Measurements from ENCODE around the gene MAPK1. TPM values are rescaled to one million over a fixed set of nuclear protein-coding genes. Genes with fewer than 3 reads are reported as not detected.
"Not testable (repeated sequence)": the region's sequence is repeated elsewhere in the genome, so short reads cannot be mapped to it uniquely, and the experiment has no call there.

Gene MAPK1
- total RNA-seq, 1 donor from 2014 or later: 124 TPM

GRCh38 chr22:21738966-21739365, 128.5 kb downstream of the MAPK1 start:
- no peak for DNase-seq (ENCODE audit: low spot score)
- intact Hi-C loops (cut with DNase I): loop anchor here (5.0 kb wide), 1 partner anchor 128 kb away; the partner anchor contains the start of gene MAPK1

DNA sequence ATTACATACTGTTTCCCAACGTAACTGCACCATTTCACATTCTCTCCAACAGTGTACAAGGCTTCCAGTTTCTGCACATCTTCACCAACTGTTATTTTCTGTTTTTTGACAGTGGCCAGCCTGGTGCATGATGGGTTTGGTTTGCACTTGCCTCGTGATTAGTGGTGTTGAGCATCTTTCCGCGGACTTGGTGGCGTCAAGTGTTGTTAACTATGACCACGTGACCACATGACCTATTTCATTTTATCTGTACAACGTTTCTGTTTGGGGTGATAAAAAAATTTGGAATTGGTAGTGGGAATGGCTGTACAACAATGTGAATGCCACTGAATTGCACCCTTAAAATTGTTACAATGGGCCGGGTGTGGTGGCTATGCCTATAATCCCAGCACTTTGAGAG, 129.4 kb downstream of the MAPK1 start:
- intact Hi-C loops (cut with DNase I): loop anchor here (5.0 kb wide), 1 partner anchor 129 kb away; the partner anchor contains the start of gene MAPK1
- no peak for DNase-seq (ENCODE audit: low spot score)

DNA sequence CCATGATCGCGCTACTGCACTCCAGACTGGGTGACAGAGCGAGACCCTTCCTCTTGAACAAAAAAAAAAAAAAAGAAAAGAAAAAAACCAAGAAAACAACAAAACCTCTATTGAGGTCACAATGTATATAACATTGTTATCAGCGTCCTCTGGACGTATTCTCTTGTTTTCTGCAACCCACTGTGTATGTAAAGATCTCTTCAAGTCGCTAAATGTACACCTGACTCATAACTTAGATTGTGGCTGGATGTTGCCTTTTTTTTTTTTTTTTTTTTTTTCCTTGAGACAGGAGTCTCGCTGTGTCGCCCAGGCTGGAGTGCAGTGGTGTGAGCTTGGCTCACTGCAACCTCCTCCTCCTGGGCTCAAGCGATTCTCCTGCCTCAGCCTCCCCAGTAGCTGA, 130.5 kb downstream of the MAPK1 start:
- intact Hi-C loops (cut with DNase I): loop anchor here (2.0 to 5.0 kb wide), 2 partner anchors 130 to 216 kb away; partner anchors contain the start of genes MAPK1 and PPM1F
- DNase-seq (ENCODE audit: low spot score): no peak

GRCh38 chr22:21736084-21736642, 131.3 kb downstream of the MAPK1 start:
- intact Hi-C loops (cut with DNase I): loop anchor here (2.0 to 5.0 kb wide), 2 partner anchors 131 to 217 kb away; partner anchors contain the start of genes MAPK1 and PPM1F
- no peak for DNase-seq (ENCODE audit: low spot score)

DNA sequence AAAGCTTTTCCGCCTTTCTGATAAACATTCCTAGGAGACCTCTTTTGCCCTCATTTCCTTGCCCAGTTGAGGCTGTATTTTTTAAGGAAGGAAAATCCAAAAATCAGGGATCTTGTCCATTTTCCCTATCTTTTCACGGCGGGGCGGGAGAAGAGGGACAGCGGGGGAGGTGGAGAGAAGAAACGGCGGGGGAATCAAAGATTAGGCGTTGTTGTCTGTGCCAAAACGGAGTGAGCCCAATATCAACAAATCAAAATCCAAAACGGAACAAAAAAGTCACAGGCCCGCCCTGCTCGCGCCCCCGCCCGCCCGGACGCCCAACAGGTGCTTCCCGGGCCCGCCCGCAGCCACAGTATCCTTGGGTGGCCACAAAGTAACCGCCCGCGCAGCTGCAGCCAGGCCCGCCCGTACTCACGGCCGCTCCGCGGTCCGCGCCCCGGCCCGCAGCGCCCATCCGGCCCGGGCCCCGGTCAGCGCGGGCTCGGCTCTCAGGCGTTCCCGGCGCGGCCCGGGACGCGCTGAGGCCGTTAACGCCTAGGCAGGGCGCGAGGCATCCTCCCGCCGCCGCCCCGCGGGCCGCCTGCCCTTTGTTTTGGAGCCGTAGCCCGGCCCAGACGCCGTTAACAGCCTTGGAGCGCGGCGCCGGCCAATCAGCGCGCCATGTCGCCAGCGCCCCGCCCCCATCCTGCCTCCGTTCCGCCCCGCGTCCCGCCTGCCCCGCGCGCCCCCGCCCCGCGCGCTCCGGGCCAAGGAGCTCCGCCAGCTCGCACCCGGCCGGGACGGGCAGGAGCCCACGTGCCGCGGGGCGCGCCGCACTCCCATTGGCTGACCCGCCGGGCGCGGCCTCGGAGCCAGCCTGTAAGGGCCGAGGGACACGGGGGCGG, 132.0 kb downstream of the MAPK1 start, which contains the start of gene YPEL1:
TSS of gene YPEL1 (minus strand) at position 595 of the 884 bp plus-strand sequence. CDS start 25,050 bp downstream, outside the sequence.
- intact Hi-C loops (cut with DNase I): loop anchor here (2.0 to 5.0 kb wide), 2 partner anchors 132 to 217 kb away; partner anchors contain the start of genes MAPK1 and PPM1F

DNA sequence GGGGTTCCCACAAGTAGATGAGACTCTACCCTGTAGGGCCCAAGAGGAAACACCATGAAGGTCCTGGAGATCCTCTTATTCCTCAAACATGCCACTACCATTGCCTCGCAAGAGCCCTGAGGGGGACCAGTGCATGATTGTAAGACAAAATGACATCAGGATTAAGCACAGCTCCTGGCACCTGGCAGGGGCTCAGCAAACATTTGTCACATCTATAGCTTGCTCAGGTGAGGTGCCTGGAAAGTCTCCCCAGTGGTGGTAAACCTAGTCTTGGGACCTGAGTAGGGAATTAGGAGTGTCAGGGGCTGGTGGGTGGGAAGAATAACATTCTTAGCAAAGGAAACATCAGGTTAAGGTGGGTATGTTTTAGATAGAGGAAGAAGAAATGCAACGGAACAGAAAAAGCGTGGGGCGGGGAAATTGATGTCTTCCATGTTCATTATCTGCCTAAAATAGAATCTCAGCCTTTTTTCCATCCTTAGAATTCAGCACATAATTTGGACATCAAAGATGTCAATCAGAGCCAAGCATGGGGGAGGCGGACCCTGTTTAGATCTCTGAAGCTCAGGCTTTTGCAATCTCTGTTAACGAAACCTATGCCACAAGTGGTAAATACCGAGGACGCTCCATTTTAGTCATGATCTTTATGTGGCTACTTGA, 132.8 kb downstream of the MAPK1 start:
- intact Hi-C loops (cut with DNase I): loop anchor here (5.0 kb wide), 1 partner anchor 133 kb away; the partner anchor contains the start of gene MAPK1
- no peak for DNase-seq (ENCODE audit: low spot score)

More for the DNA sequence above, 132.0 kb downstream of the MAPK1 start, which contains the start of gene YPEL1:
- DNase-seq (ENCODE audit: low spot score): peak; percentile 98

DNA sequence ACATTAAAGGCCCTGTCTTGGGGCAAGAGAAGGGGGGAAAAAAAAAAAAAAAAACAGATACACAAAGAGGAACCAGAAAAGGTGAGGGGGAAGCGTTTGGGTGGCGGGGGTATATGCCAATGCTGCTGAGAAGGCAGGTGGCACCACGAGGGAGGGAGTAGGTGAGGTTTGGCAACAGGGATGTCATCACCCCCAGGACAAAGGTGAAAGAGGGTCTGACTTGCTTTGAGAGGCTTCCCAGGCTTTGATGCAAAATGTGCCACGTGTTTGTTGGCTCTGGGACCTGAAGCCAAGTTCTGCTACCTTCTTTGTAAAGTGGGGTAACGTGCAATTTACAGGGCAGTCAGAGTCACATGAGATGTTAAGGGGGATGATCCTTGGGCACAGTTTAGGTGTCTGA, 135.9 kb downstream of the MAPK1 start:
- intact Hi-C loops (cut with DNase I): no loop called here
- no peak for DNase-seq (ENCODE audit: low spot score)

GRCh38 chr22:21730535-21731308, 136.7 kb downstream of the MAPK1 start:
- no peak for DNase-seq (ENCODE audit: low spot score)
- intact Hi-C loops (cut with DNase I): no loop called here

DNA sequence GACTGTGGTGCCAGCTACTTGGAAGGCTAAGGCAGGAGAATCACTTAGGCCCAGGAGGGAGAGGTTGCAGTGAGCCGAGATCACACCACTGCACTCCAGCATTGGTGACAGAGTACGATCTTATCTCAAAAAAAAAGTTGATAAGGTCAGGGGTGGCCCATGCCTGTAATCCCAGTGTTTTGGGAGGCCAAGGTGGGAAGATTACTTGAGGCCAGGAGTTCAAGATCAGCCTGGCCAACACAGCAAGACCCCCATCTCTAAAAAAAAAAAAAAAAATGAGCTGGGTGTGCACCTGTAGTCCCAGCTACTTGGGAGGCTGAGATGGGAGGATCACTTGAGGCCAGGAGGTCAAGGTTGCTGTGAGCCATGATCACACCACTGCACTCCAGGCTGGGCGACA, 138.3 kb downstream of the MAPK1 start:
- DNase-seq (ENCODE audit: low spot score); intact Hi-C loops (cut with DNase I): not testable (repeated sequence)

DNA sequence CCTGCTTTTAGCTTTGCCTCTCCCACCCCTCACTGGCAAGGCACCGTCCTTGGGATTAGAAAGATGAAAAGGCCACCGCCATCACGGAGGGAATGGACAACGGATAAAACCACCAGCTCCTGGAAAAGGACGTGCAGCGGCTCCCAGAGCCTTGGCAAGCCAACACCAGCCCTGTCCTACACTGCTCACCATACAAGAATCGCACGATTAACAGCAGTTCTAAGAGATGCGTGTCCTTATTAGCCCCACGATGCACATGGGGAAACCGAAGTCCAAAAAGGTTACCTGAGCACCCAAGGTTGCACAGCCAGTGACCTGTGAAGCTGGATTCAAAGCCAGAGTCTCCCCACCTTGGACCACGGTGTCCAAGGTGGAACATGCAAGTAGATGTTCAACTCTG, 139.2 kb downstream of the MAPK1 start:
- intact Hi-C loops (cut with DNase I): no loop called here
- DNase-seq (ENCODE audit: low spot score): no peak

- no peak for DNase-seq (ENCODE audit: low spot score)
- intact Hi-C loops (cut with DNase I): no loop called here
These were observed 139.7 kb downstream of the MAPK1 start for GRCh38 chr22:21727768-21728167.

- DNase-seq (ENCODE audit: low spot score): no peak
- intact Hi-C loops (cut with DNase I): no loop called here
These were observed 140.3 kb downstream of the MAPK1 start for GRCh38 chr22:21727159-21727558.

DNA sequence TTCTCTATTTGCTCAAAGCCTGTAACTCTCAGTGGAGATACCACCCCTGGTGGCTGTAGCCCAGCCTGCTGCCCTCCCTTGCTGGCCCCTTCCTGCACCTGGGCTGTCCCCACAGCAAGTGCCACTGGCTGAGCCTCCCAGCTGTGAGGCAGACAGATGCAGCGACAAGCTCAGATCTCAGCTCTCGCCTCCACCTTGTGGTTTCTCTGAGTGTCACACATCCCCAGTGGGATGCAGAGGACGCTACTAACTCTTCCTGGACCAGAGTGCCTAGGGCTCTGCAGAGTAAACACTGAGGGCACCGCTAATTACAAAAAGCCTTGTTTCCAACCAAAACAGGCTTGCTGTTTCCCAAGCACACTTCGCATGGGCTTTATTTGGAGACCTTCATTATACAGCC, 140.8 kb downstream of the MAPK1 start:
- intact Hi-C loops (cut with DNase I): no loop called here
- no peak for DNase-seq (ENCODE audit: low spot score)

GRCh38 chr22:21725956-21726649, 141.3 kb downstream of the MAPK1 start:
- no peak for DNase-seq (ENCODE audit: low spot score)

DNA sequence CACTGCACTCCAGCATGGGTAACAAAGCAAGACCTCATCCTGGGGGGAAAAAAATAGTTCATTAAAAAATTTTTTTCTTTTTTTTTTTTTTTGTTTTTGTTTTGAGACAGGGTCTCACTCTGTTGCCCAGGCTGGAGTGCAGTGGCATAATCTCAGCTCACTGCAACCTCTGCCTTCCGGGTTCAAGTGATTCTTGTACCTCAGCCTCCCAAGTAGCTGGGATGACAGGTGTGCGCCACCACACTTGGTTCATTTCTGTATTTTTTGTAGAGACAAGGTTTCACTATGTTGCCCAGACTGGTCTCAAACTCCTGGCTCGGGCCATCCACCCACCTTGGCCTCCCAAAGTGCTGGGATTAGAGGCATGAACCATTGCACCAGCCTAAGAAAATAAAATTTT, 142.9 kb downstream of the MAPK1 start:
- intact Hi-C loops (cut with DNase I): not testable (repeated sequence)

More at GRCh38 chr22:21725956-21726649, 141.3 kb downstream of the MAPK1 start:
- intact Hi-C loops (cut with DNase I): no loop called here

DNA sequence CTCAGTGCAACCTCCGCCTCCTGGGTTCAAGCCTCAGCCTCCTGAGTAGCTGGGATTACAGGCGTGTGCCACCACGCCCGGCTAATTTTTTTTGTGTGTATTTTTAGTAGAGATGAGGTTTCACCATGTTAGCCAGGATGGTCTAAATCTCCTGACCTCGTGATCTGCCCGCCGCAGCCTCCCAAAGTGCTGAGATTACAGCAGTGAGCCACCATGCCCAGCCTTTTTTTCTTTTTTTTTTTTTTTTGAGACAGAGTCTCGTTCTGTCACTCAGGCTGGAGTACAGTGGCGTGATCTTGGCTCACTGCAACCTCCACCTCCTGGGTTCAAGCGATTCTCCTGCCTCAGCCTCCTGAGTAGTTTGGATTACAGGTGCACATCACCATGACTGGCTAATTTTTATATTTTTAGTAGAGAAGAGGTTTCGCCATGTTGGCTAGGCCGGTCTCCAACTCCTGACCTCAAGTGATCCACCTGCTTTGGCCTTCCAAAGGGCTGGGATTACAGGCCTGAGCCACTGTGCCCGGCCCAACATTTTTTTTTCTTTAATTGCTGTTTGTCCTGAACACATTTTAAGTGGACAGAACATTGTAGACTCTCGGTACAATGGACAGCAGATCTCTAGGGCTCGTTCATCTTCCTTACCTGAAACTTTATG, 146.1 kb downstream of the MAPK1 start:
- intact Hi-C loops (cut with DNase I); DNase-seq (ENCODE audit: low spot score): not testable (repeated sequence)

More for the DNA sequence above, 142.9 kb downstream of the MAPK1 start:
- DNase-seq (ENCODE audit: low spot score): not testable (repeated sequence)

- DNase-seq (ENCODE audit: low spot score); intact Hi-C loops (cut with DNase I): not testable (repeated sequence)
These were observed 147.1 kb downstream of the MAPK1 start for GRCh38 chr22:21720191-21720859.
